ENCODE measurements around the gene ZNF641. TPM values are rescaled to one million over a fixed set of nuclear protein-coding genes. Genes with fewer than 3 reads are reported as not detected.

The ZNF641 gene
- total and polyA plus RNA-seq, 2 donors (not counting 3 experiments of a cell fraction or from before 2014, with no cell fraction given): 3.5 to 6.7 TPM

- Histone ChIP-seq H3K4me2 (ENCODE audit: insufficient read depth, low read length) (no peak overlapping the region), H3K9me3 (replicated peaks; ENCODE audit: control insufficient read depth, insufficient read depth, low read length) (no peaks in the 10 kb centered on the region), H2AFZ (ENCODE audit: low read depth, low read length) (no peak overlapping the region), H3K4me3 (replicated peaks in 1 of 3; ENCODE audit: insufficient read depth in 1 of 3, low read depth in 1 of 3, low read length in 3 of 3) (no peak overlapping the region), H3K9ac (replicated peaks; ENCODE audit: extremely low read depth, insufficient read depth, low read length) (no peak overlapping the region), H4K20me1 (replicated peaks; ENCODE audit: control insufficient read depth, extremely low read depth, insufficient read depth, low read length) (no peaks in the 10 kb centered on the region), H3K36me3 (ENCODE audit: control insufficient read depth in 2 of 2, extremely low read depth in 1 of 2, insufficient read depth in 2 of 2, low read length in 2 of 2) (no peaks in the 10 kb centered on the region), H3K9me1 (replicated peaks; ENCODE audit: control insufficient read depth, extremely low read depth, insufficient read depth, low read length) (no peaks in the 10 kb centered on the region), H3K4me1 (ENCODE audit: control insufficient read depth, extremely low read depth, insufficient read depth, low read length) (no peaks in the 10 kb centered on the region), H3K27ac (ENCODE audit: insufficient read depth, low read depth, low read length) (no peak overlapping the region), H3K27me3 (ENCODE audit: control insufficient read depth in 2 of 2, insufficient read depth in 2 of 2, low read length in 2 of 2) (peaks cover 5 to 6% of the 10 kb centered on the region in 2 experiments), H3K79me2 (ENCODE audit: control insufficient read depth, insufficient read depth, low read length) (no peaks in the 10 kb centered on the region)
- intact Hi-C loops (cut with micrococcal nuclease) (no loop called here), dilution Hi-C loops (cut with MboI; ENCODE audit: extremely low pct_ligation_motif_present, low sequenced_read_pairs) (no loop called here)
- no peak for DNase-seq (ENCODE audit: low read depth, low spot score)
- CTCF ChIA-PET: no interaction called here
- BruUV-seq (replicated peaks): no TSS peak
- TF ChIP-seq GATA2 (IDR thresholded peaks at IDR 0.05; ENCODE audit: insufficient read depth, insufficient read length, low read depth, low read length): no peak
- no peak for TF ChIP-seq FOS (IDR thresholded peaks at IDR 0.05; ENCODE audit: borderline replicate concordance, insufficient read depth, low read length)
- no peak for TF ChIP-seq CTCF (IDR thresholded peaks at IDR 0.05; ENCODE audit: extremely low read depth in 1 of 2, insufficient read depth in 1 of 2, low read depth in 1 of 2, low read length in 2 of 2)
- TF ChIP-seq JUN (IDR thresholded peaks at IDR 0.05; ENCODE audit: borderline replicate concordance, insufficient read depth, insufficient read length, low read depth): no peak
- TF ChIP-seq MAX (IDR thresholded peaks at IDR 0.05; ENCODE audit: insufficient read depth, insufficient read length): no peak
- no peak for TF ChIP-seq POLR2A (IDR thresholded peaks at IDR 0.05; ENCODE audit: low read depth, low read length)
- no peak for TF ChIP-seq EZH2 (IDR thresholded peaks at IDR 0.05; ENCODE audit: borderline replicate concordance, low read depth, low read length, severe bottlenecking)
- TF ChIP-seq MYC (IDR thresholded peaks at IDR 0.05; ENCODE audit: low read depth, low read length): no peak
- no peak for TF ChIP-seq POLR2AphosphoS5 (IDR thresholded peaks at IDR 0.05; ENCODE audit: insufficient read depth, low read depth, low read length)
- POLR2A ChIA-PET: no interaction called here
- no peak for FAIRE-seq
These were observed 43.5 kb downstream of the ZNF641 start for GRCh38 chr12:48307269-48307668.

Measured in endothelial cell of umbilical vein (primary cell).